HepG2 (cell line): ENCODE results near the gene SPATA13. TPM values are rescaled to one million over a fixed set of nuclear protein-coding genes. Genes with fewer than 3 reads are reported as not detected.

Experiments
- AGO2 ChIP-seq: fragments of 200-400 bp; formaldehyde crosslinking; optimal IDR thresholded peaks from 2 replicates; pipeline ENCODE3; 2017; ENCODE audit warnings: mild to moderate bottlenecking, low read depth, low read length, moderate library complexity
- AHR ChIP-seq: IDR thresholded peaks from 2 replicates; pipeline ENCODE4 v1.6.1; 2018; ENCODE audit warnings: missing genetic modification reagents, missing compliant biosample characterization
- AKAP8 ChIP-seq: sonication (generic); formaldehyde crosslinking; IDR thresholded peaks from 2 replicates; pipeline ENCODE4 v1.5.1; 2020; ENCODE audit warnings: mild to moderate bottlenecking, missing genetic modification reagents
- ATF1 ChIP-seq: IDR thresholded peaks from 2 replicates; pipeline ENCODE4 v1.6.1; 2016; ENCODE audit warnings: mild to moderate bottlenecking, control low read depth
- EZH2 ChIP-seq: conservative IDR thresholded peaks from 2 replicates; pipeline ENCODE4 v1.6.1; 2012; ENCODE audit warnings: mild to moderate bottlenecking, low read depth, low read length, moderate library complexity
- FOXK2 ChIP-seq: fragments of 450-650 bp; IDR thresholded peaks from 2 replicates; pipeline ENCODE4 v1.6.1; 2016
- FOXM1 ChIP-seq: sonication (generic); formaldehyde crosslinking; IDR thresholded peaks from 2 replicates; pipeline ENCODE4 v1.5.0; 2020; ENCODE audit warnings: missing genetic modification reagents
- GLMP ChIP-seq: sonication (generic); formaldehyde crosslinking; IDR thresholded peaks from 2 replicates; pipeline ENCODE4 v1.9.0; 2021; ENCODE audit warnings: missing genetic modification reagents, mild to moderate bottlenecking, borderline replicate concordance
- HDAC6 ChIP-seq: fragments of 200-600 bp; sonication (generic); IDR thresholded peaks from 2 replicates; pipeline ENCODE4 v1.7.0; 2017; ENCODE audit warnings: mild to moderate bottlenecking, antibody characterized with exemption, low read length, low read depth
- IRX3 ChIP-seq: sonication (generic); formaldehyde crosslinking; IDR thresholded peaks from 2 replicates; pipeline ENCODE4 v1.8.1; 2023; ENCODE audit warnings: mild to moderate bottlenecking, low read depth, missing genetic modification reagents, borderline replicate concordance
- KDM2A ChIP-seq: sonication (generic); formaldehyde crosslinking; IDR thresholded peaks from 2 replicates; pipeline ENCODE4 v1.4.0; 2020; ENCODE audit warnings: low read depth, missing genetic modification reagents, borderline replicate concordance
- KLF13 ChIP-seq: sonication (generic); formaldehyde crosslinking; IDR thresholded peaks from 2 replicates; pipeline ENCODE4 v1.4.0; 2020; ENCODE audit warnings: mild to moderate bottlenecking, missing genetic modification reagents
- MBD4 ChIP-seq: IDR thresholded peaks from 2 replicates; pipeline ENCODE4 v1.6.1; 2012; ENCODE audit warnings: low read length, inconsistent platforms, borderline replicate concordance
- MNT ChIP-seq: fragments of 450-650 bp; IDR thresholded peaks from 2 replicates; pipeline ENCODE4 v1.6.1; 2016
- MXD4 ChIP-seq: IDR thresholded peaks from 2 replicates; pipeline ENCODE4 v1.6.1; 2016; ENCODE audit warnings: mild to moderate bottlenecking, missing biosample characterization, missing genetic modification reagents
- RARG ChIP-seq: sonication (generic); formaldehyde crosslinking; IDR thresholded peaks from 2 replicates; pipeline ENCODE4 v1.4.0; 2020; ENCODE audit warnings: low read depth, mild to moderate bottlenecking, missing genetic modification reagents
- RORA ChIP-seq: sonication (generic); formaldehyde crosslinking; IDR thresholded peaks from 2 replicates; pipeline ENCODE4 v1.5.0; 2020; ENCODE audit warnings: mild to moderate bottlenecking, missing genetic modification reagents, moderate library complexity
- SMC3 ChIP-seq: IDR thresholded peaks from 2 replicates; pipeline ENCODE4 v1.6.1; 2011; ENCODE audit warnings: low read length, improper control_type of control experiment
- TBP ChIP-seq: sonication (generic); formaldehyde crosslinking; IDR thresholded peaks from 2 replicates; pipeline ENCODE4 v1.5.0; 2020; ENCODE audit warnings: missing genetic modification reagents
- THYN1 ChIP-seq: sonication (generic); formaldehyde crosslinking; IDR thresholded peaks from 2 replicates; pipeline ENCODE4 v1.8.1; 2023; ENCODE audit warnings: low read depth, mild to moderate bottlenecking, moderate library complexity, missing genetic modification reagents, borderline replicate concordance
- U2AF1 ChIP-seq: fragments of 200-400 bp; formaldehyde crosslinking; optimal IDR thresholded peaks from 2 replicates; pipeline ENCODE3; 2017; ENCODE audit warnings: mild to moderate bottlenecking, low read depth, low read length
- ZFP36L1 ChIP-seq: sonication (generic); formaldehyde crosslinking; IDR thresholded peaks from 2 replicates; pipeline ENCODE4 v1.8.0; 2022; ENCODE audit warnings: mild to moderate bottlenecking, missing genetic modification reagents, moderate library complexity
- ZNF10 ChIP-seq: sonication (generic); formaldehyde crosslinking; IDR thresholded peaks from 2 replicates; pipeline ENCODE4 v1.4.0; 2020; ENCODE audit warnings: mild to moderate bottlenecking, low read depth, missing genetic modification reagents, borderline replicate concordance
- ZNF124 ChIP-seq: sonication (generic); formaldehyde crosslinking; IDR thresholded peaks from 2 replicates; pipeline ENCODE4 v1.4.0; 2020; ENCODE audit warnings: missing genetic modification reagents
- ZNF33A ChIP-seq: sonication (generic); formaldehyde crosslinking; IDR thresholded peaks from 2 replicates; pipeline ENCODE4 v1.5.1; 2020; ENCODE audit warnings: missing genetic modification reagents, mild to moderate bottlenecking, moderate library complexity, borderline replicate concordance
- ZNF343 ChIP-seq: sonication (generic); formaldehyde crosslinking; IDR thresholded peaks from 2 replicates; pipeline ENCODE4 v1.4.0; 2020; ENCODE audit warnings: mild to moderate bottlenecking, missing genetic modification reagents
- ZNF441 ChIP-seq: sonication (generic); formaldehyde crosslinking; IDR thresholded peaks from 2 replicates; pipeline ENCODE4 v1.7.0; 2021; ENCODE audit warnings: missing genetic modification reagents, borderline replicate concordance
- ZNF446 ChIP-seq: sonication (generic); formaldehyde crosslinking; IDR thresholded peaks from 2 replicates; pipeline ENCODE4 v1.5.0; 2020; ENCODE audit warnings: mild to moderate bottlenecking, missing genetic modification reagents
- ZNF550 ChIP-seq: sonication (generic); formaldehyde crosslinking; IDR thresholded peaks from 2 replicates; pipeline ENCODE4 v1.4.0; 2020; ENCODE audit warnings: mild to moderate bottlenecking, missing genetic modification reagents, borderline replicate concordance
- ZNF619 ChIP-seq: sonication (generic); formaldehyde crosslinking; IDR thresholded peaks from 2 replicates; pipeline ENCODE4 v1.4.0; 2020; ENCODE audit warnings: mild to moderate bottlenecking, missing genetic modification reagents
- ZNF782 ChIP-seq: sonication (generic); formaldehyde crosslinking; IDR thresholded peaks from 2 replicates; pipeline ENCODE4 v1.4.0; 2020; ENCODE audit warnings: missing genetic modification reagents, mild to moderate bottlenecking, borderline replicate concordance
- ZNF839 ChIP-seq: sonication (generic); formaldehyde crosslinking; IDR thresholded peaks from 2 replicates; pipeline ENCODE4 v1.4.0; 2020; ENCODE audit warnings: missing genetic modification reagents, mild to moderate bottlenecking, borderline replicate concordance
- polyA plus RNA-seq, 8 experiments: library from polyadenylated mRNA; depleted of rRNA in 3 of 8; stranded (reverse) in 7 of 8; unstranded in 1 of 8; fragments of >200 nt; fragmentation: Illumina TruSeq in 4 of 8; extraction: Trizol in 4 of 8; gene quantifications; 2 replicates each; pipeline versions ENCODE4 v1.2.1 to v1.2.3, GENCODE V29; 2011 to 2016; ENCODE audit warnings: low read depth in 4 of 8, missing spikeins in 1 of 8, mixed read lengths in 1 of 8; ENCODE audit not compliant: insufficient read depth in 1 of 8
- total RNA-seq, 5 experiments: library from RNA; depleted of rRNA; stranded (reverse); fragments of >200 nt; fragmentation: Illumina TruSeq; extraction: Trizol; gene quantifications; 2 replicates each; pipeline ENCODE4 v1.2.3, GENCODE V29; 2016; ENCODE audit warnings: low read depth in 1 of 5

The SPATA13 gene
- total and polyA plus RNA-seq, 2 of the 13 experiments (the other 11 are each of a cell fraction or from before 2014, with no cell fraction given): 11.3 to 14.2 TPM

DNA sequence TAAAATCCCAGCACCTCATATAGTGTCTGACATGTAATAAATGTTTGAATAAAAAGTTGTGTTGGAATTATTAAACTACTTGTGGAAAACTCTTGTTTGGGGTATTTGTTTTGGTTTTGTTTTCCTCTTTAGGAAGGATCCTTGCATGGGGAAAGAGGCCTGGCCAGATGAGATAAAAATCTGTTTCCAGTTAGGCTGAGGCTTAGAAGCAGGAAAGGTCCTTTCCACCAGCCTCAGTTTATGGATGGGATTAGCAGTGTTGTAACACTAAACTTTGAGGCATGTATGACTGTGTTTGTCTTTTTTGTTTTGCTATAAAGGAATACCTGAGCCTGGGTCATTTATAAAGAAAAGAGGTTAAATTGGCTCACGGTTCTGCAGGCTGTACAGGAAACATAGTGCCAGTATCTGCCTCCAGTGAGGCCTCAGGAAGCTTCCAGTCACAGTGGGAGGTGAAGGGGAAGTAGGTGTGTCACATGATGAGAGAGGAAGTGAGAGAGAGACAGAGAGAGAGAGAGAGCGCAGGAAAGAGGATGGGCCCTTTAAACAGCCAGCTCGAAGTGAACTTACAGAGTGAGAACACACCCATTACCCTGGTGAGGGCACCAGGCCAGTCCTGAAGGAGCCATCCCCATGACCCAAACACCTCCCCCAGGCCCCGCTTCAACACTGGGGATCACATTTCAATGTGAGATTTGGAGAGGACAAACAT, 21.6 kb downstream of the SPATA13 start (continued):
- no peak for TF ChIP-seq THYN1 (CRISPR knock-in tag)
- no peak for TF ChIP-seq ZNF550 (CRISPR knock-in tag)
- no peak for TF ChIP-seq GLMP
- TF ChIP-seq ZNF343 (CRISPR knock-in tag): no peak
- TF ChIP-seq ZNF446 (CRISPR knock-in tag): no peak
- TF ChIP-seq RARG (CRISPR knock-in tag): no peak
- no peak for TF ChIP-seq ZNF441 (CRISPR knock-in tag)
- TF ChIP-seq AHR (CRISPR knock-in tag): 0 out of 2 replicates have a peak, but pooled peaks have one; percentile 51
- no peak for TF ChIP-seq U2AF1
- no peak for TF ChIP-seq KLF13 (CRISPR knock-in tag)
- no peak for TF ChIP-seq MXD4 (CRISPR knock-in tag)
- no peak for TF ChIP-seq HDAC6
- no peak for TF ChIP-seq ZNF33A
- no peak for TF ChIP-seq SMC3
- no peak for TF ChIP-seq KDM2A (CRISPR knock-in tag)
- no peak for TF ChIP-seq ZNF124 (CRISPR knock-in tag)
- TF ChIP-seq FOXK2: no peak
- no peak for TF ChIP-seq ZNF619 (CRISPR knock-in tag)
- TF ChIP-seq MNT: no peak
- TF ChIP-seq AGO2: no peak
- no peak for TF ChIP-seq ATF1
- no peak for TF ChIP-seq MBD4
- TF ChIP-seq EZH2: no peak
- no peak for TF ChIP-seq ZNF10 (CRISPR knock-in tag)
- TF ChIP-seq IRX3: no peak
- no peak for TF ChIP-seq AKAP8 (CRISPR knock-in tag)
- TF ChIP-seq RORA (CRISPR knock-in tag): no peak
- no peak for TF ChIP-seq FOXM1 (CRISPR knock-in tag)
- TF ChIP-seq ZNF782 (CRISPR knock-in tag): 0 out of 2 replicates have a peak, but pooled peaks have one; percentile 66
- no peak for TF ChIP-seq ZNF839 (CRISPR knock-in tag)
- 0 out of 2 replicates have a peak, but pooled peaks have one; percentile 19 for TF ChIP-seq TBP (CRISPR knock-in tag)
- TF ChIP-seq ZFP36L1 (CRISPR knock-in tag): no peak
